ENCODE results near the gene HSPA14. TPM values are rescaled to one million over a fixed set of nuclear protein-coding genes. Genes with fewer than 3 reads are reported as not detected.
A peak's percentile ranks its signal among the peaks of the same experiment; 100 is the strongest.

HSPA14 gene
- total RNA-seq, 1 experiment from 2014 or later, result 30.5 TPM

DNA sequence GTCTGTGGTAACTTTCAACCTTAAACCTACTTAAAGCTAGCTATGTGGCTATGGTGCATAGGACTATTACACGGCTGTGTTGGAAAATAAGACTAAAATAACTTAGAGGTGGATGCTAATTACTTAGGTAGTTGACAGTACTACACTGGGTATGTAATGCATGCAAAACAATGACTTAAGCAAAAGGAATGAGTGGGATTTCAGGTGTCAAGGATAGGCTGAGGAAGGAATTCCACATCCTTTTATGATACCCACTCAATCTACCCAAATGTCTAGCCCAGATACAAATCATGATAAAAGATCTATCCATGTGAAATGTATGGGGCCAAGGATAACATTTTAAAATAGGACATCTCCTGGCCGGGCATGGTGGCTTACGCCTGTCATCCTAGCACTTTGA lies 14.1 kb upstream of the HSPA14 start:
- DNase-seq, result no peak
- no peaks in the 10 kb centered on the region for H3K27me3 ChIP-seq
- H3K36me3 ChIP-seq, result no peaks in the 10 kb centered on the region
- no peaks in the 10 kb centered on the region for H3K9me3 ChIP-seq
- no peak overlapping the region for H3K4me3 ChIP-seq

GRCh38 chr10:14826076-14826829 lies 11.9 kb upstream of the HSPA14 start:
- Histone ChIP-seq H3K4me3 (no peak overlapping the region), H3K9me3 (no peaks in the 10 kb centered on the region), H3K27me3 (no peaks in the 10 kb centered on the region), H3K36me3 (no peaks in the 10 kb centered on the region)
- no peak for DNase-seq

GRCh38 chr10:14833106-14833505 lies 5.0 kb upstream of the HSPA14 start:
- Histone ChIP-seq H3K9me3 (no peaks in the 10 kb centered on the region), H3K4me3 (no peak overlapping the region), H3K27me3 (no peaks in the 10 kb centered on the region), H3K36me3 (no peaks in the 10 kb centered on the region)
- no peak for DNase-seq

GRCh38 chr10:14836208-14836607 lies 1.9 kb upstream of the HSPA14 start:
- H3K4me3 ChIP-seq, result no peak overlapping the region
- no peaks in the 10 kb centered on the region for H3K9me3 ChIP-seq
- H3K27me3 ChIP-seq, result no peaks in the 10 kb centered on the region
- DNase-seq, result no peak
- peaks cover 12% of the 10 kb centered on the region for H3K36me3 ChIP-seq

- peaks cover 21% of the 10 kb centered on the region for H3K36me3 ChIP-seq
- no peaks in the 10 kb centered on the region for H3K9me3 ChIP-seq
- no peak for DNase-seq
- peak overlapping the region; percentile 80 for H3K4me3 ChIP-seq
- no peaks in the 10 kb centered on the region for H3K27me3 ChIP-seq
Observed at GRCh38 chr10:14837003-14837756, 926 bp upstream of the HSPA14 start.

DNA sequence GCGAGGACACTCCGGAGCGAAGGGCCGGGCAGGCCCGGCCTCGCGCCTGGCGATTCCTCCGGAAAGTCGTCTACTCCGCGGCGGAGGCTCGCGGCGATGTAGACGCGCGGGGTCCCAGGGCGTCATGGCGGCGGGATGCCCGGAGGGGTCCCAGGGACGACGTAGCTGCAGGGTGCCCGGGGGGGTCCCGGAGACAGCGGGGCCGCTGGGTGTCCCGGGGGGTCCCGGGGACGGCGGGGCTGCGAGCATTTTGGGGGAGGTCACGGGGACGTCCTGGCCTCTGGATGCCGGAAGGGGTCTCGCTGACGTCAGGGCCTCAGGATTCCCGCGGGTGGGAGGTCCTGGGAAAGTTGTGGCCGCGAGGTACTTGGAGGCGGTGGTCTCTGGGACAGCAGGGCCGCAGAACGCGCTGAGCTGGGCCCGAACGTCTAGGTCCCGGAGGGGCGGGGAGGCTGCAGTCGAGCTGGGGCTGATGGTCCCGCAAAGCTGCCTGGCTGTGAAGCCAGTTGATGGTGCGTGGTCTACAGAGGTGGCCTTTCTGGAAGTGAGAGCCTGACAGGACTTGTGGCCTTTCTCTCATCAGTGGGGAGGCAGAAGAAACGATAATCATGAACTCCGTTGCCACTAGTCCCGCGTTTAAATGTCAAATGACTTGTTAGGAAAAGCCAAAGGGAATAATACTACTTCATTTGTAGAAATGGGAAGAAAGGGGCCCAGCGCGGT lies 637 bp downstream of the HSPA14 start:
- DNase-seq, result peak; percentile 37
- Histone ChIP-seq H3K27me3 (no peaks in the 10 kb centered on the region), H3K9me3 (no peaks in the 10 kb centered on the region), H3K36me3 (peaks cover 37% of the 10 kb centered on the region), H3K4me3 (peak overlapping the region; percentile 80)

DNA sequence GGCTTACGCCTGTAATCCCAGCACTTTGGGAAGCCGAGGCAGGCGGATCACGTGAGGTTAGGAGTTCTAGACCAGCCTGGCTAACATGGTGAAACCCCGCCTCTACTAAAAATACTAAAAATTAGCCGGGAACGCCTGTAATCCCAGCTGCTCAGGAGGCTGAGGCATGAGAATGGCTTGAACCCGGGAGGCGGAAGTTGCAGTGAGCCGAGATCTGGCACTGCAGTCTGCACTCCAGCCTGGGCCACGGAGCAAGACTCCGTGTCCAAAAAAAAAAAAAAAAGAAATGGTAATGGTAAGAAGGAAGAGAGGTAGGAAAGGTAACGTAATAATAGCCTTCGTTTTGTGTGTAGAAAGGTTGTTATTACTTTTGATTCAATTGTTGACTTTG lies 1.2 kb downstream of the HSPA14 start:
- peak overlapping the region; percentile 80 for H3K4me3 ChIP-seq
- H3K9me3 ChIP-seq, result no peaks in the 10 kb centered on the region
- DNase-seq, result peak; percentile 33
- no peaks in the 10 kb centered on the region for H3K27me3 ChIP-seq
- H3K36me3 ChIP-seq, result peaks cover 43% of the 10 kb centered on the region

GRCh38 chr10:14840178-14840577 lies 2.1 kb downstream of the HSPA14 start:
- H3K4me3 ChIP-seq, result no peak overlapping the region
- H3K27me3 ChIP-seq, result no peaks in the 10 kb centered on the region
- no peak for DNase-seq
- peaks cover 51% of the 10 kb centered on the region for H3K36me3 ChIP-seq
- H3K9me3 ChIP-seq, result no peaks in the 10 kb centered on the region

GRCh38 chr10:14843327-14843988 lies 5.4 kb downstream of the HSPA14 start:
- DNase-seq, result no peak
- Histone ChIP-seq H3K36me3 (peaks cover 64% of the 10 kb centered on the region), H3K4me3 (no peak overlapping the region), H3K9me3 (no peaks in the 10 kb centered on the region), H3K27me3 (no peaks in the 10 kb centered on the region)

DNA sequence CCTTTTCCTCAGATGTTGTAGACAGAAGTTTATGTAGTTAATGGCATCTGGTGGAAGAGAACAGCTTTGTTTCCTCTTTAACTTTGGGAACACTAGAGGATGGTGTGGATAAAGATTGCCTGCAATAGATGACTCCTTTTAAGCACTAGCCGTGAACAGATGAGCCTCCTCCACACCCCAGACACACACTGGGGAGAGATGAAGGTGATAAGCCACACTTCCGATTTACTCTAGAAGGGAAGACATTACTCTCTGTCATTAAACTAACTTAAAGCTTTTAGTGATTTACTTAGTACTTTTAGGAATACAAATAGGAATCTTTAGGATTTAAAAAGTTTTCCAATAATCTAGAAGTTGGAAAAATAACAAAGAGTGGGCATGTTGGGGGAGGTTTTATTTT lies 6.8 kb downstream of the HSPA14 start:
- no peaks in the 10 kb centered on the region for H3K9me3 ChIP-seq
- no peak for DNase-seq
- H3K4me3 ChIP-seq, result no peak overlapping the region
- no peaks in the 10 kb centered on the region for H3K27me3 ChIP-seq
- peaks cover 64% of the 10 kb centered on the region for H3K36me3 ChIP-seq

DNA sequence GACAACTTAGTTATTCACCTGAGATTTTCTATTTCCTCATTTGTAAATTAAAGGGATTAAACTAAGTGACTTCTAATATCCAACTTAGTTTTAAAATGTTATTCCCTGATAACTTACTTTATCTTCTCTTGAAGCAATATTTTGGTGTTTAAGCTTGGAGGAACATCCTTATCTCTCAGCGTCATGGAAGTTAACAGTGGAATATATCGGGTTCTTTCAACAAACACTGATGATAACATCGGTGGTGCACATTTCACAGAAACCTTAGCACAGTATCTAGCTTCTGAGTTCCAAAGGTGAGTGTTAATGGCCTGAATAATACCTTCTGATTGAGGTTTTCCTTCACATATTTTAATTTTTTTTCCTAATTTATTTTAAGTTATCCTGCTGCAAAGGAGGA lies 14.1 kb downstream of the HSPA14 start:
- H3K4me3 ChIP-seq, result no peak overlapping the region
- no peaks in the 10 kb centered on the region for H3K9me3 ChIP-seq
- no peak for DNase-seq
- no peaks in the 10 kb centered on the region for H3K27me3 ChIP-seq
- peaks cover 52% of the 10 kb centered on the region for H3K36me3 ChIP-seq

- no peaks in the 10 kb centered on the region for H3K27me3 ChIP-seq
- no peak for DNase-seq
- H3K4me3 ChIP-seq, result no peak overlapping the region
- no peaks in the 10 kb centered on the region for H3K9me3 ChIP-seq
- H3K36me3 ChIP-seq, result peaks cover 61% of the 10 kb centered on the region
Observed at GRCh38 chr10:14855453-14855852, 17.3 kb downstream of the HSPA14 start.

GRCh38 chr10:14858338-14858960 lies 20.3 kb downstream of the HSPA14 start:
- Histone ChIP-seq H3K36me3 (peaks cover 45% of the 10 kb centered on the region), H3K9me3 (no peaks in the 10 kb centered on the region), H3K27me3 (no peaks in the 10 kb centered on the region), H3K4me3 (no peak overlapping the region)
- DNase-seq, result no peak

DNA sequence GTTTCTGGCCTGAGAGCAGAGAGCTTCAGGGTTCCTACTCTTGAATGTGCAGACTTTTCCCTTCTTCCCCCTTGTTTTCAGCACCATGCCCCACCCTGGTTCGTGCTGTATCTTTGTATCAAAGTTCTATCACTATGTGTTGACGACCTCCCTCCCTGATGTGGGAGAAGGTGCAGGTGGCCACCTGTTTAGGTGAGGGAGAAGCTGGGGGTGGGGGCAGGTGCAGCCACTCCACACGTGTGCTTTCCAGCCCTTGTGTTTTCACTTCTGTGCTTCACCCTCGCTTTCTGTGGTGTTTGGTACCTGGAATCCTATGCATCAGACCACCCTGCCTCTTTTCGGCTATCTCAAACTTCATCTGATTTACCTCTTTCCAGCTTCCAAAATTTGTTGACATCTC lies 20.9 kb downstream of the HSPA14 start:
- Histone ChIP-seq H3K27me3 (no peaks in the 10 kb centered on the region), H3K4me3 (no peak overlapping the region), H3K9me3 (no peaks in the 10 kb centered on the region), H3K36me3 (peaks cover 40% of the 10 kb centered on the region)
- DNase-seq, result no peak

DNA sequence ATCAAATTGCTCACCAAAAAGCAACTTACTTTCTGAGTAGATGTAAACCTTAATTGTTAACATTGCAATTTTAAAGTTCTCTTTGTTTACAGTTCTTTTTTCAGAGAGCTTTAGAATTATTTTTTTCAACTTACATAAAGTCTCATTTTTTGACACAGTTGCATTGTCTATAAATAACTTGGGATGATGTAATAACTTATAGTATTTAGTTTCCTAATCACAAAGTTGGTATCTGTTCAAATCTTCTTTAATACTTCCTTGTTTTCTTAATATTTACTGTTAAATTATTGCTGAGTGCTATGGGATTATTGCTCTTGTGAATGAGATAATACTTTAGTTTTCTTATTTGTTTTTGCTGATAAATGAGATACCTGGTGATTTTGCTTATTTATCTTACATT lies 21.7 kb downstream of the HSPA14 start:
- H3K9me3 ChIP-seq, result no peaks in the 10 kb centered on the region
- H3K4me3 ChIP-seq, result no peak overlapping the region
- no peaks in the 10 kb centered on the region for H3K27me3 ChIP-seq
- no peak for DNase-seq
- peaks cover 40% of the 10 kb centered on the region for H3K36me3 ChIP-seq

DNA sequence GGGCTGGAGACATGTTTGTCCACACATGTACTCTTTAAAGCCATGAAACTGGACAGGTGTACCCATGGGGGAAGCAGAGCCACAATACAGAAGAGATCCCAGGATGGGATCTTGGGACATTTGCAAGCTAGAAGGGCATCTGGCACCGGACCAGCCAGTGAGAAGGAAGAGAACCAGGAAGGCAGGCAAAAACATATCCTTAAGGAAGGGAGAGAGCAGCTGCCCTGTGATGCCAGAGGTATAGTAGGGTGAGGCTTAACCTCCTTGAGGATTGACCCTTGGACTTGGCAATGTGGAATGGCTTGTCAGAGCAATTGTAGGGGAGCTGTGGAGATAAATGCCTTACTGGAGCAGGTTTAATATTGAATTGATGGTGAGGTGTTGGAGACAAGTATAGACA lies 22.7 kb downstream of the HSPA14 start:
- Histone ChIP-seq H3K36me3 (peaks cover 43% of the 10 kb centered on the region), H3K9me3 (no peaks in the 10 kb centered on the region), H3K4me3 (no peak overlapping the region), H3K27me3 (no peaks in the 10 kb centered on the region)
- no peak for DNase-seq
